VCaP (cell line): Measurements from ENCODE around the gene EGFR.

Experiments used
- H3K27ac ChIP-seq: fragments of 450-650 bp; 2 replicates; pipeline ENCODE4 v1.5.1; 2017
- TF ChIP-seq, protein P1 (sequence below): fragments of 450-650 bp; conservative IDR thresholded peaks from 2 replicates; pipeline ENCODE4 v1.5.1; 2017; ENCODE audit warnings: mild to moderate bottlenecking, moderate library complexity

Gene EGFR

GRCh38 chr7:55209366-55209765, 190.5 kb downstream of the EGFR start:
- TF ChIP-seq, protein P1, sequence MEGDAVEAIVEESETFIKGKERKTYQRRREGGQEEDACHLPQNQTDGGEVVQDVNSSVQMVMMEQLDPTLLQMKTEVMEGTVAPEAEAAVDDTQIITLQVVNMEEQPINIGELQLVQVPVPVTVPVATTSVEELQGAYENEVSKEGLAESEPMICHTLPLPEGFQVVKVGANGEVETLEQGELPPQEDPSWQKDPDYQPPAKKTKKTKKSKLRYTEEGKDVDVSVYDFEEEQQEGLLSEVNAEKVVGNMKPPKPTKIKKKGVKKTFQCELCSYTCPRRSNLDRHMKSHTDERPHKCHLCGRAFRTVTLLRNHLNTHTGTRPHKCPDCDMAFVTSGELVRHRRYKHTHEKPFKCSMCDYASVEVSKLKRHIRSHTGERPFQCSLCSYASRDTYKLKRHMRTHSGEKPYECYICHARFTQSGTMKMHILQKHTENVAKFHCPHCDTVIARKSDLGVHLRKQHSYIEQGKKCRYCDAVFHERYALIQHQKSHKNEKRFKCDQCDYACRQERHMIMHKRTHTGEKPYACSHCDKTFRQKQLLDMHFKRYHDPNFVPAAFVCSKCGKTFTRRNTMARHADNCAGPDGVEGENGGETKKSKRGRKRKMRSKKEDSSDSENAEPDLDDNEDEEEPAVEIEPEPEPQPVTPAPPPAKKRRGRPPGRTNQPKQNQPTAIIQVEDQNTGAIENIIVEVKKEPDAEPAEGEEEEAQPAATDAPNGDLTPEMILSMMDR: no peak
- H3K27ac ChIP-seq: no peak overlapping the region

DNA sequence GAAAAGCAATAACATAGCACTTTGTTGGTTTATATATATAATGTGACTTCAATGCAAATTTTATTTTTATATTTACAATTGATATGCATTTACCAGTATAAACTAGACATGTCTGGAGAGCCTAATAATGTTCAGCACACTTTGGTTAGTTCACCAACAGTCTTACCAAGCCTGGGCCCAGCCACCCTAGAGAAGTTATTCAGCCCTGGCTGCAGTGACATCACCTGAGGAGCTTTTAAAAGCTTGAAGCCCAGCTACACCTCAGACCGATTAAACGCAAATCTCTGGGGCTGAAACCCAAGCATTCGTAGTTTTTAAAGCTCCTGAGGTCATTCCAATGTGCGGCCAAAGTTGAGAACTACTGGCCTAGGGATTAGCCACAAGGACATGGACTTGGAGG, 191.4 kb downstream of the EGFR start:
- H3K27ac ChIP-seq: no peak overlapping the region
- TF ChIP-seq, protein P1: no peak

GRCh38 chr7:55210716-55211115, 191.9 kb downstream of the EGFR start:
- no peak overlapping the region for H3K27ac ChIP-seq
- TF ChIP-seq, protein P1: no peak

DNA sequence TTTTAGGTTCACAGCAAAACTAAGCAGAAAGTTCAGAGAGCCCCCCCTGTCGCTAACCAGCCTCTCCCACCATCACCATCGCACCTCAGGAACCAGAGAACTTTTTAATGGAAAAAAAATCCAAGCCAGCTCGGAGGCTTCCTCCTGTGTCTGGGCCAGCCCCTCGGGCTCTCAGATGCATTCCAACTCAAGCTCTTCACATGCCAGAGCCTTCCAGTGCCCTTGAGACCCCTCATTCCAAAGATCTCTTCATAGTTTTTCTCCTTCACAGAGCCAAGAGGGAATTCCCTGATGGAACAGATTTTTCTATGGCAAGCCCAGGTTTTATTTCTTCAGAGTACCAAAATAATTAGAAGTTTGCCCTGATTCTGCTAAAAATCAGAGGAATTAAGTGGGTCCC, 192.9 kb downstream of the EGFR start:
- TF ChIP-seq, protein P1: no peak
- no peak overlapping the region for H3K27ac ChIP-seq

GRCh38 chr7:55212176-55212575, 193.4 kb downstream of the EGFR start:
- H3K27ac ChIP-seq: no peak overlapping the region
- TF ChIP-seq, protein P1: no peak

DNA sequence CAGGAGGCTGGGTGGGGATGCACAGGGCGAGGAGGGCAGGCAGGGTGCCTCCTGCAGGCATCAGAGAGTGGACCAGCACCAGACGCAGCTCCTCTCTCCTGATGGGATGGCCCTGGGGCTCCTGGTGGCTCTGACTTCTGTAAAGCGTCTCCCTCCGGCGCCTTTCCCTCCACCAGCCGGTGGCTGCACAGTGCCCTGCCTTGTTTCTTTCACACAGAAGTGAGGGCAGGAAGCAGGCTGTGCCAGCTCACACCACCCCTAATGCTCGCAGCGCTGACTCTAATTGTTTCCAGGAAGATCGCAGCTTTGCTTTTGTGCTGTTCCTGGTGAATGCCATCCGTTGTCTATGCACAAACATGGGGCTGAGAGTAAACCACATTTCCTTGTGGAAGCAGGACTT, 194.0 kb downstream of the EGFR start:
- TF ChIP-seq, protein P1: no peak
- no peak overlapping the region for H3K27ac ChIP-seq

DNA sequence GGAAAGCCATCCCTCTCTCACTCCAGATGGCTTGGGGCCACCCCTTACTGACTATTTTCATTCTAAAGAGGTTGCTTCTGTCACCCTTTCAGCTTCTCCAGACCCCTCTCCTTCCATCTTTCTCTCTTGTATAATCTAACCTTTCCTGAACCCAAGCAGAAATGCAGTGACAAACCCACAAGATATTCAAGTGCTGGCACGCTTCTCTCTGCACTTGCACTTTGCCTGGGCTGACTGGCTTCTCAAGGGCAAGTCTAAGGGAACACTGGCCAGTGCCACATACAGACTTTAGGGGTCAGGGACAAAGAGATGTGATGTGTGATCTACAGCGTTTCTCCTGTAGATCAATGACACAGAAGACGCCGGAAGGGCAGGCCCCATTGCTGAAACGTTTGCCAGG, 195.9 kb downstream of the EGFR start:
- no peak overlapping the region for H3K27ac ChIP-seq
- TF ChIP-seq, protein P1: no peak

GRCh38 chr7:55223023-55223422, 204.2 kb downstream of the EGFR start:
- TF ChIP-seq, protein P1: no peak
- H3K27ac ChIP-seq: no peak overlapping the region
